Tibial nerve (tissue), 4 donors: ENCODE data around the gene TMEM91.

Experiments
- EP300 ChIP-seq, 2 donors: sonication (generic); formaldehyde crosslinking; IDR thresholded peaks; one replicate each; pipeline ENCODE4 v1.6.1; 2017; ENCODE audit warnings: antibody characterized with exemption in 2 of 2, mild to moderate bottlenecking in 1 of 2
- TF ChIP-seq, protein P1 (sequence below), 5 experiments: fragments of 200-600 bp in 3 of 5; fragments of 450-650 bp in 2 of 5; sonication (generic) in 3 of 5; IDR thresholded peaks; one replicate each; pipeline ENCODE4 v1.5.1; 2016 to 2019; ENCODE audit warnings: antibody characterized with exemption in 5 of 5, mild to moderate bottlenecking in 3 of 5, moderate library complexity in 2 of 5

- TF ChIP-seq, protein P1, sequence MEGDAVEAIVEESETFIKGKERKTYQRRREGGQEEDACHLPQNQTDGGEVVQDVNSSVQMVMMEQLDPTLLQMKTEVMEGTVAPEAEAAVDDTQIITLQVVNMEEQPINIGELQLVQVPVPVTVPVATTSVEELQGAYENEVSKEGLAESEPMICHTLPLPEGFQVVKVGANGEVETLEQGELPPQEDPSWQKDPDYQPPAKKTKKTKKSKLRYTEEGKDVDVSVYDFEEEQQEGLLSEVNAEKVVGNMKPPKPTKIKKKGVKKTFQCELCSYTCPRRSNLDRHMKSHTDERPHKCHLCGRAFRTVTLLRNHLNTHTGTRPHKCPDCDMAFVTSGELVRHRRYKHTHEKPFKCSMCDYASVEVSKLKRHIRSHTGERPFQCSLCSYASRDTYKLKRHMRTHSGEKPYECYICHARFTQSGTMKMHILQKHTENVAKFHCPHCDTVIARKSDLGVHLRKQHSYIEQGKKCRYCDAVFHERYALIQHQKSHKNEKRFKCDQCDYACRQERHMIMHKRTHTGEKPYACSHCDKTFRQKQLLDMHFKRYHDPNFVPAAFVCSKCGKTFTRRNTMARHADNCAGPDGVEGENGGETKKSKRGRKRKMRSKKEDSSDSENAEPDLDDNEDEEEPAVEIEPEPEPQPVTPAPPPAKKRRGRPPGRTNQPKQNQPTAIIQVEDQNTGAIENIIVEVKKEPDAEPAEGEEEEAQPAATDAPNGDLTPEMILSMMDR (IDR thresholded peaks at IDR 0.05): no peak
- TF ChIP-seq EP300 (IDR thresholded peaks at IDR 0.05): no peak
Observed at GRCh38 chr19:41372501-41372900, 3.8 kb upstream of the TMEM91 start.
